Smooth muscle cell (in vitro differentiated cells): ENCODE data around the gene TBC1D5. TPM values are rescaled to one million over a fixed set of nuclear protein-coding genes. Genes with fewer than 3 reads are reported as not detected.

Source experiments
- DNase-seq: peaks from one replicate; lab custom pipeline; 2025; ENCODE audit not compliant: unreplicated experiment; lab: John Stamatoyannopoulos, UW
- H2AFZ ChIP-seq: fragments of 200-600 bp; sonication (generic); 2 replicates; pipeline ENCODE4 v1.6.0; 2016; ENCODE audit warnings: antibody characterized with exemption, low read depth, mild to moderate bottlenecking
- H3F3A ChIP-seq: fragments of 200-600 bp; sonication (generic); 2 replicates; pipeline ENCODE4 v1.6.0; 2017; ENCODE audit warnings: antibody characterized with exemption, low read depth
- H3K27ac ChIP-seq: fragments of 200-600 bp; sonication (generic); 2 replicates; pipeline ENCODE4 v1.5.1; 2016; ENCODE audit warnings: low read depth, mild to moderate bottlenecking
- H3K27me3 ChIP-seq: fragments of 200-600 bp; sonication (generic); 2 replicates; pipeline ENCODE4 v1.6.1; 2016; ENCODE audit warnings: low read depth, mild to moderate bottlenecking
- H3K36me3 ChIP-seq: fragments of 200-600 bp; sonication (generic); 2 replicates; pipeline ENCODE4 v1.5.1; 2016; ENCODE audit warnings: low read depth
- H3K4me1 ChIP-seq: fragments of 200-600 bp; sonication (generic); 2 replicates; pipeline ENCODE4 v1.5.1; 2016; ENCODE audit warnings: low read depth
- H3K4me2 ChIP-seq: fragments of 200-600 bp; sonication (generic); 2 replicates; pipeline ENCODE4 v1.6.0; 2016; ENCODE audit warnings: mild to moderate bottlenecking
- H3K4me3 ChIP-seq: fragments of 200-600 bp; sonication (generic); 2 replicates; pipeline ENCODE4 v1.5.1; 2016; ENCODE audit warnings: mild to moderate bottlenecking
- H3K79me2 ChIP-seq: fragments of 200-600 bp; sonication (generic); 2 replicates; pipeline ENCODE4 v1.6.0; 2016; ENCODE audit warnings: low read depth, mild to moderate bottlenecking
- H3K9ac ChIP-seq: fragments of 200-600 bp; sonication (generic); 2 replicates; pipeline ENCODE4 v1.6.0; 2016; ENCODE audit warnings: low read depth
- H3K9me3 ChIP-seq: fragments of 200-600 bp; sonication (generic); replicated peaks from 2 replicates; pipeline ENCODE4 v1.5.1; 2016; ENCODE audit warnings: low read depth
- H4K20me1 ChIP-seq: fragments of 200-600 bp; sonication (generic); 2 replicates; pipeline ENCODE4 v1.6.0; 2016; ENCODE audit warnings: low read depth
- WGBS: methylation state at CpG from one replicate; pipeline ENCODE4 v1.1.7; 2016; ENCODE audit warnings: low lambda C conversion rate; 5-methylcytosine and 5-hydroxymethylcytosine counted together
- polyA plus RNA-seq: library from polyadenylated mRNA; unstranded; fragments of >200 nt; fragmentation: Nextera tagmentation; extraction: Ambion mirVana; gene quantifications from 2 replicates; pipeline ENCODE4 v1.2.1, GENCODE V29; 2016
- total RNA-seq: library from RNA; depleted of rRNA; stranded (reverse); fragments of >200 nt; gene quantifications from 2 replicates; pipeline ENCODE4 v1.2.3, GENCODE V29; 2014
- TF ChIP-seq, protein P1 (sequence below): fragments of 200-600 bp; sonication (generic); IDR thresholded peaks from 2 replicates; pipeline ENCODE4 v1.5.1; 2017; ENCODE audit warnings: borderline replicate concordance, mild to moderate bottlenecking, antibody characterized with exemption; ENCODE audit not compliant: insufficient read depth, poor library complexity, severe bottlenecking

The TBC1D5 gene
- total and polyA plus RNA-seq, 2 experiments from 2014 or later, result 14.6 to 35.3 TPM

DNA sequence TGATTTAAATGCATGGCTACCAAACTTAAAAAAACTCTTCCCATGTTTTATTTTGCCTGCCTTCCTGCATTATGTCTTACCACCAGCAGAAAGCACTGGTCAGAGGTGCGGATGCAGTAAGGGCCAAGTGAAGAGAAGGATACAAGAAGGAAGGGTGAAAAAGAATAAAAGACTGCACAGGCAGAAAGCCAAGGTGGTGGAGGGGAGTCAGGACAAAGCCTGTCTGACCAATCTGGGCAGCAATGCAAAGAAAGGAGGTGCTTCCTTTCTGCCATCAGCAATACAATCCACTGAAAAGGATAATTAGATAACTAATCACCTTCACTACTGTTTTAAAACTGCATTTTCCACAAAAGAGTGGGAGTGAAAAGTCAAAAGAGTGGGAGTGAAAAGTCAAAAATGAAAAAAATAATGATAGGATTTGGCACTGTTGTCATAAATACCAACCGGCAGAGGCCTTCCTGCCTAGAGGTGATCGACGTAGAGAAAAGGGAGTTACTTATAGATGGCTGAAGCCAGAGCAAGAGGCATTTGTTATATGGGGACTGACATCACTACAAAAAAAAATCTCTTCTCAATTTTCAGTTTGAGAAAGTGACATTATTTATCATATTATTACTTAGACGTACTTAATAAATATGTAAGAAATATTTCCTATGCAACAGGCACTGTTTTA, 385.3 kb downstream of the TBC1D5 start:
- H3F3A ChIP-seq, result no peaks in the 10 kb centered on the region
- no peak for DNase-seq
- H3K79me2 ChIP-seq, result no peaks in the 10 kb centered on the region
- H4K20me1 ChIP-seq, result no peaks in the 10 kb centered on the region
- H2AFZ ChIP-seq, result no peak overlapping the region
- H3K9me3 ChIP-seq, result no peaks in the 10 kb centered on the region
- no peak overlapping the region for H3K4me2 ChIP-seq
- 95% methylated on average over 5 of the region's 5 CpGs for WGBS
- TF ChIP-seq, protein P1, sequence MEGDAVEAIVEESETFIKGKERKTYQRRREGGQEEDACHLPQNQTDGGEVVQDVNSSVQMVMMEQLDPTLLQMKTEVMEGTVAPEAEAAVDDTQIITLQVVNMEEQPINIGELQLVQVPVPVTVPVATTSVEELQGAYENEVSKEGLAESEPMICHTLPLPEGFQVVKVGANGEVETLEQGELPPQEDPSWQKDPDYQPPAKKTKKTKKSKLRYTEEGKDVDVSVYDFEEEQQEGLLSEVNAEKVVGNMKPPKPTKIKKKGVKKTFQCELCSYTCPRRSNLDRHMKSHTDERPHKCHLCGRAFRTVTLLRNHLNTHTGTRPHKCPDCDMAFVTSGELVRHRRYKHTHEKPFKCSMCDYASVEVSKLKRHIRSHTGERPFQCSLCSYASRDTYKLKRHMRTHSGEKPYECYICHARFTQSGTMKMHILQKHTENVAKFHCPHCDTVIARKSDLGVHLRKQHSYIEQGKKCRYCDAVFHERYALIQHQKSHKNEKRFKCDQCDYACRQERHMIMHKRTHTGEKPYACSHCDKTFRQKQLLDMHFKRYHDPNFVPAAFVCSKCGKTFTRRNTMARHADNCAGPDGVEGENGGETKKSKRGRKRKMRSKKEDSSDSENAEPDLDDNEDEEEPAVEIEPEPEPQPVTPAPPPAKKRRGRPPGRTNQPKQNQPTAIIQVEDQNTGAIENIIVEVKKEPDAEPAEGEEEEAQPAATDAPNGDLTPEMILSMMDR, result no peak
- H3K9ac ChIP-seq, result no peak overlapping the region
- H3K36me3 ChIP-seq, result no peaks in the 10 kb centered on the region
- H3K27me3 ChIP-seq, result no peaks in the 10 kb centered on the region
- no peak overlapping the region for H3K27ac ChIP-seq
- no peaks in the 10 kb centered on the region for H3K4me1 ChIP-seq
- no peak overlapping the region for H3K4me3 ChIP-seq

DNA sequence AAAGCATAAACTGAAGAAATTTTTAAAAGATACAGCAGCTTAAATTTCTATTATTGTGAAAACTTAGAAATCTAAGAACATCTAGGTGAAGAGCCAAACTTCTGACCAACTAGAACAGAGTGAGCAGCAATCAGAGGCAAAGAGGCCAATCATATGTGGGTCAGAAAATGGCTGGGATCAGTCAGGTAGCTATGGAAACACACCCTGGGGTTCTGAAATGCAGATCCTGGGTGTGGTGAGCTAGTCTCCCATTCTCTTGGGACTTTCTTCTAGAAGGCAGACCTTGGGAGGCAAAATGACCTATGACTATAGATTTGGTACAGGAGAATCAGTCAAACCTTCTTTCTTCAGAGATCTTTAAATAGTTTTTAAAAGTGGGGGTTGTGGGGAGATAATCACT, 385.8 kb downstream of the TBC1D5 start:
- no peak overlapping the region for H2AFZ ChIP-seq
- H3K27ac ChIP-seq, result no peak overlapping the region
- H3K4me1 ChIP-seq, result no peaks in the 10 kb centered on the region
- H3K27me3 ChIP-seq, result no peaks in the 10 kb centered on the region
- DNase-seq, result no peak
- H3F3A ChIP-seq, result no peaks in the 10 kb centered on the region
- H4K20me1 ChIP-seq, result no peaks in the 10 kb centered on the region
- H3K4me2 ChIP-seq, result no peak overlapping the region
- H3K79me2 ChIP-seq, result no peaks in the 10 kb centered on the region
- TF ChIP-seq, protein P1, result no peak
- H3K36me3 ChIP-seq, result no peaks in the 10 kb centered on the region
- no peak overlapping the region for H3K4me3 ChIP-seq
- H3K9ac ChIP-seq, result no peak overlapping the region
- no peaks in the 10 kb centered on the region for H3K9me3 ChIP-seq

DNA sequence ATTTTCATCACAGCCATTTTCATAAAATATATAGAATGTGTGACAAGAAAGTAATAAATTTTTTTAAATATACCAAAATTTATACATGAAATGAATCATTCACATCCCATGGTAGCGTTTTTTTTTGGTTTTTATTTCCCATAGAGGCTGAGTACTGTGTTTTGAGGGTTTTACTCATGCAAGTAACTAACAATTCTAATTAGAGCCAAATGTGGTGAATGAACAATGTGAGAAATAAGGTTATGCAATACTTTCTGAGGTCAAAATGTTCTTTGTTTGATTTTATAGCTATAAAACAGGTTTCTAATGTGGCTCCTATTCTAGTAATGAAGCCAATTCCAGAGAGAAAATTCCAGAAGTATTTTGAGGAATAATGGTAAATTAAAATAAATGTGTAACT, 386.8 kb downstream of the TBC1D5 start:
- TF ChIP-seq, protein P1, result no peak
- H3K9ac ChIP-seq, result no peak overlapping the region
- H3F3A ChIP-seq, result no peaks in the 10 kb centered on the region
- H2AFZ ChIP-seq, result no peak overlapping the region
- no peaks in the 10 kb centered on the region for H3K27me3 ChIP-seq
- no peak overlapping the region for H3K4me2 ChIP-seq
- DNase-seq, result no peak
- H3K27ac ChIP-seq, result no peak overlapping the region
- WGBS, result 92% methylated on average over 1 of the region's 1 CpG
- no peaks in the 10 kb centered on the region for H3K4me1 ChIP-seq
- no peaks in the 10 kb centered on the region for H3K36me3 ChIP-seq
- H4K20me1 ChIP-seq, result no peaks in the 10 kb centered on the region
- no peak overlapping the region for H3K4me3 ChIP-seq
- no peaks in the 10 kb centered on the region for H3K9me3 ChIP-seq
- no peaks in the 10 kb centered on the region for H3K79me2 ChIP-seq

DNA sequence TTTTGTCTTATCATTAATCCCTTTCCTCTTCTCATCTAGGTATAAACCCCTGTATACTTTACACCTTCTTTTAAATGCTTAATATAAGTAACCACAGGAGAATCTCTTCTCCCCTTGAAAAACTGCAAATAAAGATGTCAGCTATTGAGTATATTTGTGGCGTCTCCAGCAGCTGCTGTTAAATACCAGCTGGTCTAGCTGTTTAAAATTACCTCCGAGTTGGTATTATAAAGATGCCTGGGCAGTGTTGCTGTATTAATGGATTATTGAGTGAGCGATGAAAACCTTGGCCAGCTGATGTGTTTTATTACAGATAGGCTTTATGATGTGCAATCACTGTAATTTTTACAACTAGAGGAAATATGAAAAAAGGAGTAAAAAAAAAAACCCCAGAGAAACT, 388.1 kb downstream of the TBC1D5 start:
- H3K79me2 ChIP-seq, result no peaks in the 10 kb centered on the region
- no peak overlapping the region for H3K27ac ChIP-seq
- no peak overlapping the region for H3K9ac ChIP-seq
- H3K4me1 ChIP-seq, result no peaks in the 10 kb centered on the region
- H3K4me3 ChIP-seq, result no peak overlapping the region
- DNase-seq, result no peak
- 84% methylated on average over 3 of the region's 3 CpGs for WGBS
- H3K27me3 ChIP-seq, result no peaks in the 10 kb centered on the region
- H3K4me2 ChIP-seq, result no peak overlapping the region
- no peaks in the 10 kb centered on the region for H3F3A ChIP-seq
- TF ChIP-seq, protein P1, result no peak
- H3K9me3 ChIP-seq, result no peaks in the 10 kb centered on the region
- no peaks in the 10 kb centered on the region for H4K20me1 ChIP-seq
- no peaks in the 10 kb centered on the region for H3K36me3 ChIP-seq
- H2AFZ ChIP-seq, result no peak overlapping the region
